ENCODE data around the gene UNC5A.

UNC5A gene

DNA sequence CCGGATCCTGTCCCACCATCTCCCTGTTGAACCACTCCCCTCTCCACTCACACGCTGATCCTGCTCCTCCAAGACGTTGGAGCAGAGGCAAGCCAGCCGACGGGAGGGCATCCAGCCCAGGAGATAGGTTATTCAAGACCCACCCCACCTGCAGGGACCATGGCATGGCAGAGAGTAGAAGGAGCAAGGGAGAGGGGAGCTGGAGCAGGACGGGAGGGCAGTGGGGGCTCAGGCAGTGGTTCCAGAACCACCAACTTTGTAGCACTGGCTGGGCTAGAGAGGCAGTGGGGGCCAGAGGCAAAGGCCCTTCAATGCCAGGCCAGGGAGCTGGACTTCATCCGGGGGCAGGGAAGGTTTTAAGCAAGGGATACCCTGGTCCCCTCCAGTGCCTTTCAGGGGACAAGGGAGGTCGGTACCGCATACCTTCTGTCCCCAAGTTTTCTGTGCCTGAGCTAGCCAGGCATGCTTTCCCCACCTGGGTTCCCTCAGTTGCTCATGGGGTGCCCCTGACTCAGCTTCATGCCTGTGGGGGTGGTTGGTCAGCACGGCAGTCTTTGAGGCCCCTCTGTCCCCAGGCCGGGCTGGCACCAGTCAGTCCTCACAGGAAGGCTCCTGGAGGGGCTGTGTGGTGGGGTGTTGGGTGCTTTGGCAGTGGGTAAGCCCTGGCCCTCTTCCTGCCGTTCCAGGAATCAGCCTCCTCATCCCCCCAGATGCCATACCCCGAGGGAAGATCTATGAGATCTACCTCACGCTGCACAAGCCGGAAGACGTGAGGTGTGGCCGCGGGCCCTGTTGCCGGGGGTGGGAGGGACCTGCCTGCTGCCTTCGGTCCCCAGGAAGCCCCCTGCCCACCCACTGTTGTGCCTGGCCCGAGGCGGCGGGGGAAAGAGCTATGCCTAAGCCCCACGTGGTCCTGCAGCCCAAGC, 66.4 kb downstream of the UNC5A start:
- Histone ChIP-seq H3K36me3 (ENCODE audit: control insufficient read depth, insufficient read depth, low read length) (no peaks in the 10 kb centered on the region), H3K9ac (ENCODE audit: low read length) (no peak overlapping the region), H3K4me1 (ENCODE audit: control insufficient read depth, insufficient read depth, low read length) (peaks cover 8% of the 10 kb centered on the region; the same call in 1 of the 2 replicates), H3K27ac (ENCODE audit: low read depth, low read length) (no peak overlapping the region), H3K9me3 (ENCODE audit: control insufficient read depth, insufficient read depth, low read depth, low read length) (no peaks in the 10 kb centered on the region), H3K27me3 (ENCODE audit: control insufficient read depth, insufficient read depth, low read length) (peaks cover 16% of the 10 kb centered on the region; the same call in 1 of the 2 replicates), H3K4me3 (ENCODE audit: low read depth, low read length) (no peak overlapping the region)

DNA sequence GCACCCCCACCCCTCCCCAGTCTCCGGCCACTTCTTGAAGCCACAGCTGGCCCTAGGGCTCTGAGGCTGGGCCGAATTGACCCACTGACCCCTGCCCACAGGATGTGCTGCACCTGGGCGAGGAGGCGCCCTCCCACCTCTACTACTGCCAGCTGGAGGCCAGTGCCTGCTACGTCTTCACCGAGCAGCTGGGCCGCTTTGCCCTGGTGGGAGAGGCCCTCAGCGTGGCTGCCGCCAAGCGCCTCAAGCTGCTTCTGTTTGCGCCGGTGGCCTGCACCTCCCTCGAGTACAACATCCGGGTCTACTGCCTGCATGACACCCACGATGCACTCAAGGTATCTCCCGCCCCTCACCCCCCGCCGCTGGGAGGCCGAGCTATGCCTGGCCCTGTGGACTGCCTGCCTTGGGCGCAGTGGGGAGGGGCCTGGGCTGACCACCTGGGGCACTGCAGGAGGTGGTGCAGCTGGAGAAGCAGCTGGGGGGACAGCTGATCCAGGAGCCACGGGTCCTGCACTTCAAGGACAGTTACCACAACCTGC, 67.5 kb downstream of the UNC5A start:
- H3K9ac ChIP-seq (ENCODE audit: low read length) = no peak overlapping the region
- no peak overlapping the region for H3K4me3 ChIP-seq (ENCODE audit: low read depth, low read length)
- H3K9me3 ChIP-seq (ENCODE audit: control insufficient read depth, insufficient read depth, low read depth, low read length) = no peaks in the 10 kb centered on the region
- peaks cover 16% of the 10 kb centered on the region; the same call in 1 of the 2 replicates for H3K27me3 ChIP-seq (ENCODE audit: control insufficient read depth, insufficient read depth, low read length)
- H3K27ac ChIP-seq (ENCODE audit: low read depth, low read length) = no peak overlapping the region
- no peaks in the 10 kb centered on the region for H3K36me3 ChIP-seq (ENCODE audit: control insufficient read depth, insufficient read depth, low read length)
- H3K4me1 ChIP-seq (ENCODE audit: control insufficient read depth, insufficient read depth, low read length) = peaks cover 8% of the 10 kb centered on the region; the same call in 1 of the 2 replicates

DNA sequence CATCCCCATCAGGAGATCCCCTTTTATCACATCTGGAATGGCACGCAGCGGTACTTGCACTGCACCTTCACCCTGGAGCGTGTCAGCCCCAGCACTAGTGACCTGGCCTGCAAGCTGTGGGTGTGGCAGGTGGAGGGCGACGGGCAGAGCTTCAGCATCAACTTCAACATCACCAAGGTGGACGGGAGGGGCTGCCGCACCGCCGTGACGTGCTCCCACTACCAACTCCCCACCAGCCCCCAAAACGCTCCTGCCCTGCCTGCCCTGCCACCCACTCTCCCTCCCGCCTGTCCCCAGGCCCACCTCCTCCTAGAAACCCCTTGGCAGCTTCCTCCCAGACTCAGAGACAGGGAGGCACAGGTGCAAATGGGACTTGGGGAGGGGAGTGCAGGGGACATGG, 68.1 kb downstream of the UNC5A start:
- H3K4me3 ChIP-seq (ENCODE audit: low read depth, low read length) = no peak overlapping the region
- peaks cover 16% of the 10 kb centered on the region; the same call in 1 of the 2 replicates for H3K27me3 ChIP-seq (ENCODE audit: control insufficient read depth, insufficient read depth, low read length)
- peaks cover 8% of the 10 kb centered on the region; the same call in 1 of the 2 replicates for H3K4me1 ChIP-seq (ENCODE audit: control insufficient read depth, insufficient read depth, low read length)
- H3K9me3 ChIP-seq (ENCODE audit: control insufficient read depth, insufficient read depth, low read depth, low read length) = no peaks in the 10 kb centered on the region
- H3K9ac ChIP-seq (ENCODE audit: low read length) = no peak overlapping the region
- H3K27ac ChIP-seq (ENCODE audit: low read depth, low read length) = no peak overlapping the region
- no peaks in the 10 kb centered on the region for H3K36me3 ChIP-seq (ENCODE audit: control insufficient read depth, insufficient read depth, low read length)

DNA sequence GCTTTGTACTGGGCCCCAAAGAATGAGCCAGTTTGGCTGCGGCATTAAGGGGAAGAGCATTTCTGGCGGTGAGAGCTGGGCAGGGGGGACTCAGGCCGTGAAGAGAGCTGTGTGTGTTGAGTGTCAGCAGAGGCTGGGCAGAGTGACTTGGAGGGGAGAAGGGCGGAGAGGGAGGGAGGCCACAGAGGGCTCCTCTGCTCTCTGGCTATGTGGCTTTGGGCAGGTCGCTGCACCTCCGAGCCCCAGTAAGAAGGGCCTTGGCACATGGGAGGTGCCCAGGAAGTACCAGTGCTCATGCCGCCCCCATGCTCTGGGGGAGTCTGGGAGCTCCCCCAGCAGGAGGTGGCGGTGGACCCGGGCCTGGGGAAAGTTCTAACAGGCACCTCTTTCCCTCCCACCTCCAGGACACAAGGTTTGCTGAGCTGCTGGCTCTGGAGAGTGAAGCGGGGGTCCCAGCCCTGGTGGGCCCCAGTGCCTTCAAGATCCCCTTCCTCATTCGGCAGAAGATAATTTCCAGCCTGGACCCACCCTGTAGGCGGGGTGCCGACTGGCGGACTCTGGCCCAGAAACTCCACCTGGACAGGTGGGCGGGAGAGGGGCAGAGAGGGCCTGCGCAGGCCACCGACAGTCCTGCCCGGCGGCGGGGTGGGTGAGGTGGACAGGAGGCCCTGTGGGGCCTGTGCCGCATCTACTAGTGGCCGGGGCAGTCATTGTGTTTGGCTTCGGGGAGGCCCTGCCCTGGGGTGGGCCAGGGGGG, 68.7 kb downstream of the UNC5A start:
- peaks cover 8% of the 10 kb centered on the region; the same call in 1 of the 2 replicates for H3K4me1 ChIP-seq (ENCODE audit: control insufficient read depth, insufficient read depth, low read length)
- no peak overlapping the region for H3K4me3 ChIP-seq (ENCODE audit: low read depth, low read length)
- no peak overlapping the region for H3K27ac ChIP-seq (ENCODE audit: low read depth, low read length)
- no peaks in the 10 kb centered on the region for H3K36me3 ChIP-seq (ENCODE audit: control insufficient read depth, insufficient read depth, low read length)
- H3K27me3 ChIP-seq (ENCODE audit: control insufficient read depth, insufficient read depth, low read length) = peaks cover 16% of the 10 kb centered on the region; the same call in 1 of the 2 replicates
- no peaks in the 10 kb centered on the region for H3K9me3 ChIP-seq (ENCODE audit: control insufficient read depth, insufficient read depth, low read depth, low read length)
- no peak overlapping the region for H3K9ac ChIP-seq (ENCODE audit: low read length)

DNA sequence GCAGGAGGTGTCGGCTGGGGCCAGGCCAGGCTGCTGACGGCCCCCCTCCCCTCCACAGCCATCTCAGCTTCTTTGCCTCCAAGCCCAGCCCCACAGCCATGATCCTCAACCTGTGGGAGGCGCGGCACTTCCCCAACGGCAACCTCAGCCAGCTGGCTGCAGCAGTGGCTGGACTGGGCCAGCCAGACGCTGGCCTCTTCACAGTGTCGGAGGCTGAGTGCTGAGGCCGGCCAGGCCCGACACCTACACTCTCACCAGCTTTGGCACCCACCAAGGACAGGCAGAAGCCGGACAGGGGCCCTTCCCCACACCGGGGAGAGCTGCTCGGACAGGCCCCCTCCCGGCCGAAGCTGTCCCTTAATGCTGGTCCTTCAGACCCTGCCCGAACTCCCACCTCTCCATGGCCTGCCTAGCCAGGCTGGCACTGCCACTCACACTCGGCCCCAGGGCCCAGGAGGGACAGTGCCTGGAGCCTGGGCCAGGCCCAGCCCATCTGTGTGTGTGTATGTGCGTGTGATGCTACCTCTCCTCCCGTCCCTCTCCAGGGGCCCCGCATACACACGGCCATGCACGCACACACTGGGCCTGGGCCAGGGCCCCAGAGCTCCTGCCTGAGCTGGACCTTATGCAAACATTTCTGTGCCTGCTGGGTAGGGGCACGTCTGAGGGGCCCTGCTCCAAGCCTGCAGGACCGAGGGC, 69.5 kb downstream of the UNC5A start:
- Histone ChIP-seq H3K27ac (ENCODE audit: low read depth, low read length) (no peak overlapping the region), H3K4me3 (ENCODE audit: low read depth, low read length) (no peak overlapping the region), H3K27me3 (ENCODE audit: control insufficient read depth, insufficient read depth, low read length) (peaks cover 16% of the 10 kb centered on the region; the same call in 1 of the 2 replicates), H3K4me1 (ENCODE audit: control insufficient read depth, insufficient read depth, low read length) (peaks cover 8% of the 10 kb centered on the region; the same call in 1 of the 2 replicates), H3K9me3 (ENCODE audit: control insufficient read depth, insufficient read depth, low read depth, low read length) (no peaks in the 10 kb centered on the region), H3K36me3 (ENCODE audit: control insufficient read depth, insufficient read depth, low read length) (no peaks in the 10 kb centered on the region), H3K9ac (ENCODE audit: low read length) (no peak overlapping the region)

DNA sequence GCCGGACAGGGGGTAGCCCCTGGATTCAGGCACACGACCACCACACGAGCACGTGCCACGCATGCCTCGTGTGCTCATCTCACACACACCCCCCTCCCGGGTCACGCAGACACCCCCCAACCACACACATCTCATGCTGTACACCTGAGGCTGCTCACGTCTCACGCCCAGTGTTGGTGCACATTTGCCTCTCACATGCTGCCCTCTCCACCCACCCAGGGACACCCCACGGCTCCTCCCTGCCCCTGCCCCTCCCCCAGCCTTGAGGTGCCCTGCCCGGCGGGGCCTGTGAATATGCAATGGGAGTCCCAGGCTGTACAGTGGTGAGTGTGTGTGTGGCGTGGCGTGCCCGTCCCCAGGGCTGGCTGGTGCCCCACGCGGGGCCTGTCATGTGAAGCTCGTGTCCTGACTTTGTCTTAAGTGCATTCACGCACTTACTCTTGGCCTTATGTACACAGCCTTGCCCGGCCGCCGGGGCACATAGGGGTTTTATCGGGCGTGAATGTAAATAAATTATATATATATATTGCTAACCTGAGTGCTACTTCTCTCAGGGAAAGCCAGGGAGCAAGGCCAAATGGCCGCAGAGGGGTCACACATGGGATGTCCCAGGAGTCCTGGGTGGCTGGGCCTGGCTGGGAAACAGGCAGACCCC, 70.1 kb downstream of the UNC5A start:
- H3K27me3 ChIP-seq (ENCODE audit: control insufficient read depth, insufficient read depth, low read length) = peaks cover 10% of the 10 kb centered on the region; the same call in 1 of the 2 replicates
- peaks cover 6% of the 10 kb centered on the region; the same call in 1 of the 2 replicates for H3K4me1 ChIP-seq (ENCODE audit: control insufficient read depth, insufficient read depth, low read length)
- no peak overlapping the region for H3K4me3 ChIP-seq (ENCODE audit: low read depth, low read length)
- no peak overlapping the region for H3K27ac ChIP-seq (ENCODE audit: low read depth, low read length)
- H3K9ac ChIP-seq (ENCODE audit: low read length) = no peak overlapping the region
- no peaks in the 10 kb centered on the region for H3K36me3 ChIP-seq (ENCODE audit: control insufficient read depth, insufficient read depth, low read length)
- no peaks in the 10 kb centered on the region for H3K9me3 ChIP-seq (ENCODE audit: control insufficient read depth, insufficient read depth, low read depth, low read length)

DNA sequence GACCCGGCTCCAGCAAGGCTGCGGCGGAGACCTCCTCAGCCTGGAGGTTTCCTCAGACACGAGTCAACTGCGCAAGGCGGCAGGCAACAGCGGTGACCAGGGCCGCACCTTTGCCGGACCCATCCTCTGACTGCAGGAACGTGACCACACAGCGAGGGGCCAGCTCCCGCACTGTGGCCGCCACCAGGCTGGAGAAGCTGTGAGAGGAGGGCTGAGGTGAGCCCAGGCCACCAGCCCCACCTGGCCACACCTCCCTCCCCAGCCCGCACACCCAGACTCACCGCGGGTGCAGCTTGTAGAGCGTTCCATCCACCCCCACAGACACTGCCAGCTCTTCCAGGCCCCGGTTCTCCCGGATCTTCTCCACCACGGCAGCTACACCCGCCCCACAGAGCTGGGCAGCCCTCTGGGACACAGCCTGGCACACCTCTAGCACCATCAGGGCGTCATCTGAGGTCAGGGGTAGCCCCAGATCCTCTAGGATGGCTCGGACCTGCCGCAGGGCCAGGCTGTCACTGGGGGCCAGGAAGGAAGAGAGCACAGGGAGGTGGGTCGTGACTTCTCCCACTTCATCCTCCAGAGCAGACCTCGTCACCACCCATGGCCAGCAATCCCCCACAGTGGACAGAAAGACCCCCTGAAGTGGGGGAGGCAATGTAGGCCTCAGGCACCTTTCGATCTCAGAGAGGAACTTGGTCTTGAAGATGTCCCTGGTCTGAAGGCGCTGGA, 70.8 kb downstream of the UNC5A start:
- H3K4me1 ChIP-seq (ENCODE audit: control insufficient read depth, insufficient read depth, low read length) = no peaks in the 10 kb centered on the region; the same call in 1 of the 2 replicates

DNA sequence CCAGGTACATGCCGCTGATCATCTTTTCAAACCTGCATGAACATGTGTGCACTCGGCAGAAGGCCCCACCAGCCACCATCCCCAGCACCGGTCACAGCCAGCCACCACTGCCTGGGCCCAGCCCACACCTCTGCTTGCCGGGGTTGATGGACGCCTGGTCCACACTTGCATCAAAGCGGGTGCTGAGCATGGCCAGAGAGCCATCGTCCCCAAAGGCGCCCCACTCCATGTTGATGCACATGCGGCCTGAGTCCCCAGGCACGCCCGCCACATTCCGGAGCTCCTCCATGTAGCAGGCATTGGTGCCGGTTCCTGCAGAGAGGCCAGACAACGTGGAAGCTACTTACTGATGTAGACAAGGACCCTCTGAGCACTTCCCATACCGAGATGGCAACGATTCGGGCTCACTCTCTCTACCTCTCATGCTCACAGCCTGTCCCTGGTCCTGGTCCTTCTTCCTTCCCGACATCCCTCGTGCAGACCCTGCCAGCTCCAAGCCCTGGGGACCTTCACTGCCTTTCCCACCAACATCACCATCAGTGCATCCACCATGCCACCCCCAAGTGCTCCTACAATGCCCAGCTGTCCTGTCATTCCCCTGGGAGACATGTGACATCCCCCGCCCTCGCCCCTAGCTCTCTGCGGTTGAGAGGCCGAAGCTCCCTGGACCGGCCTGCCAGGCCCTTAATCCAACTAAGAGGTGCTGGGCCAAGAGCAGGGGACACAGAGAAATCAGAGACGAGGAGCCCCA, 71.6 kb downstream of the UNC5A start:
- no peaks in the 10 kb centered on the region for H3K4me1 ChIP-seq (ENCODE audit: control insufficient read depth, insufficient read depth, low read length)
- H3K27me3 ChIP-seq (ENCODE audit: control insufficient read depth, insufficient read depth, low read length) = no peaks in the 10 kb centered on the region
- no peak overlapping the region for H3K27ac ChIP-seq (ENCODE audit: low read depth, low read length)
- H3K4me3 ChIP-seq (ENCODE audit: low read depth, low read length) = no peak overlapping the region
- H3K36me3 ChIP-seq (ENCODE audit: control insufficient read depth, insufficient read depth, low read length) = no peaks in the 10 kb centered on the region
- no peaks in the 10 kb centered on the region for H3K9me3 ChIP-seq (ENCODE audit: control insufficient read depth, insufficient read depth, low read depth, low read length)
- no peak overlapping the region for H3K9ac ChIP-seq (ENCODE audit: low read length)

More for the DNA sequence above, 70.8 kb downstream of the UNC5A start:
- peaks cover 3% of the 10 kb centered on the region; the same call in 1 of the 2 replicates for H3K27me3 ChIP-seq (ENCODE audit: control insufficient read depth, insufficient read depth, low read length)
- no peak overlapping the region for H3K4me3 ChIP-seq (ENCODE audit: low read depth, low read length)
- no peaks in the 10 kb centered on the region for H3K36me3 ChIP-seq (ENCODE audit: control insufficient read depth, insufficient read depth, low read length)
- H3K9ac ChIP-seq (ENCODE audit: low read length) = no peak overlapping the region
- H3K27ac ChIP-seq (ENCODE audit: low read depth, low read length) = no peak overlapping the region
- no peaks in the 10 kb centered on the region for H3K9me3 ChIP-seq (ENCODE audit: control insufficient read depth, insufficient read depth, low read depth, low read length)

DNA sequence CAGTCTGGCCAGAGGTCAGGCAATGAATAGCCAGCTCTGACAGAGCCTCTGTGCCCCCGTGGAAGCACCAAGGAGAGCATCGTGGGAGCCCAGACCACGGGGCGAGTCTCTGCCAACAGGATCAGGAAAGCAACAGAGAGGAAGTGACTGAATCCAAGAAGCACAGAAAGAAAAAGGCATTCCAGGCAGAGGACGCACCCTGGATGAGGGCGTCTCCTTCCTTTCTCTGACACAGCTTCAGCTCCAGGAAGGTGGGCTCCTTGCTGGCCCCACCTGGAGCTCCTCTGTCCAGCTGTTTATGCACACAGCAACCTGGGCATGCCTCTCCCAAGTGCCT, 72.2 kb downstream of the UNC5A start:
- H3K27me3 ChIP-seq (ENCODE audit: control insufficient read depth, insufficient read depth, low read length) = no peaks in the 10 kb centered on the region
- no peak overlapping the region for H3K27ac ChIP-seq (ENCODE audit: low read depth, low read length)
- H3K4me1 ChIP-seq (ENCODE audit: control insufficient read depth, insufficient read depth, low read length) = no peaks in the 10 kb centered on the region
- no peaks in the 10 kb centered on the region for H3K9me3 ChIP-seq (ENCODE audit: control insufficient read depth, insufficient read depth, low read depth, low read length)
- H3K9ac ChIP-seq (ENCODE audit: low read length) = no peak overlapping the region
- no peaks in the 10 kb centered on the region for H3K36me3 ChIP-seq (ENCODE audit: control insufficient read depth, insufficient read depth, low read length)
- no peak overlapping the region for H3K4me3 ChIP-seq (ENCODE audit: low read depth, low read length)
